ENCODE results near the gene TMEM190. TPM values are rescaled to one million over a fixed set of nuclear protein-coding genes. Genes with fewer than 3 reads are reported as not detected.

Gene TMEM190
- total and polyA plus RNA-seq, 2 donors (not counting 3 experiments of a cell fraction or from before 2014, with no cell fraction given), result not detected

- Histone ChIP-seq H3K27ac (ENCODE audit: insufficient read depth, low read depth, low read length) (no peak overlapping the region), H4K20me1 (replicated peaks; ENCODE audit: control insufficient read depth, extremely low read depth, insufficient read depth, low read length) (no peaks in the 10 kb centered on the region), H3K9me1 (replicated peaks; ENCODE audit: control insufficient read depth, extremely low read depth, insufficient read depth, low read length) (no peaks in the 10 kb centered on the region), H3K4me1 (ENCODE audit: control insufficient read depth, extremely low read depth, insufficient read depth, low read length) (peaks cover 4% of the 10 kb centered on the region), H3K4me2 (ENCODE audit: insufficient read depth, low read length) (no peak overlapping the region), H3K9me3 (replicated peaks; ENCODE audit: control insufficient read depth, insufficient read depth, low read length) (no peaks in the 10 kb centered on the region), H3K4me3 (replicated peaks in 1 of 3; ENCODE audit: insufficient read depth in 1 of 3, low read depth in 1 of 3, low read length in 3 of 3) (no peak overlapping the region), H2AFZ (ENCODE audit: low read depth, low read length) (no peak overlapping the region), H3K36me3 (ENCODE audit: control insufficient read depth in 2 of 2, extremely low read depth in 1 of 2, insufficient read depth in 2 of 2, low read length in 2 of 2) (no peaks in the 10 kb centered on the region), H3K27me3 (ENCODE audit: control insufficient read depth in 2 of 2, insufficient read depth in 2 of 2, low read length in 2 of 2) (peaks cover 26 to 31% of the 10 kb centered on the region in 2 experiments), H3K79me2 (ENCODE audit: control insufficient read depth, insufficient read depth, low read length) (no peaks in the 10 kb centered on the region), H3K9ac (replicated peaks; ENCODE audit: extremely low read depth, insufficient read depth, low read length) (no peak overlapping the region)
- FAIRE-seq (no peak), DNase-seq (ENCODE audit: low read depth, low spot score) (no peak)
- ChIA-PET POLR2A (no interaction called here), CTCF (interaction anchor here (0.8 to 1.0 kb wide), 2 partner anchors 13 to 66 kb away, joined by 3 read pairs; partner anchors contain the start of gene KMT5C)
- no peak for TF ChIP-seq EZH2 (IDR thresholded peaks at IDR 0.05; ENCODE audit: borderline replicate concordance, low read depth, low read length, severe bottlenecking)
- no peak for TF ChIP-seq POLR2A (IDR thresholded peaks at IDR 0.05; ENCODE audit: low read depth, low read length)
- no peak for TF ChIP-seq FOS (IDR thresholded peaks at IDR 0.05; ENCODE audit: borderline replicate concordance, insufficient read depth, low read length)
- TF ChIP-seq JUN (IDR thresholded peaks at IDR 0.05; ENCODE audit: borderline replicate concordance, insufficient read depth, insufficient read length, low read depth), result no peak
- no peak for TF ChIP-seq MYC (IDR thresholded peaks at IDR 0.05; ENCODE audit: low read depth, low read length)
- TF ChIP-seq CTCF (IDR thresholded peaks at IDR 0.05; ENCODE audit: extremely low read depth in 1 of 2, insufficient read depth in 1 of 2, low read depth in 1 of 2, low read length in 2 of 2), result no peak
- TF ChIP-seq POLR2AphosphoS5 (IDR thresholded peaks at IDR 0.05; ENCODE audit: insufficient read depth, low read depth, low read length), result no peak
- TF ChIP-seq GATA2 (IDR thresholded peaks at IDR 0.05; ENCODE audit: insufficient read depth, insufficient read length, low read depth, low read length), result no peak
- TF ChIP-seq MAX (IDR thresholded peaks at IDR 0.05; ENCODE audit: insufficient read depth, insufficient read length), result no peak
- intact Hi-C loops (cut with micrococcal nuclease) (loop anchor here (1.0 kb wide), 1 partner anchor 13 kb away; the partner anchor contains the start of gene KMT5C), dilution Hi-C loops (cut with MboI; ENCODE audit: extremely low pct_ligation_motif_present, low sequenced_read_pairs) (no loop called here)
- BruUV-seq (replicated peaks), result no TSS peak
These were observed 24.0 kb upstream of the TMEM190 start for GRCh38 chr19:55352549-55353145.

All from endothelial cell of umbilical vein (primary cell).